SK-N-SH (cell line): ENCODE results near the gene TMEM184A.

Source experiments
- EP300 ChIP-seq, 2 experiments: IDR thresholded peaks; 2 replicates each; pipeline versions ENCODE4 v1.4.0 to v1.6.1; 2012; ENCODE audit warnings: borderline replicate concordance in 1 of 2, low read depth in 1 of 2, low read length in 1 of 2
- EZH2phosphoT487 ChIP-seq: fragments of 200-600 bp; sonication (generic); IDR thresholded peaks from 2 replicates; pipeline ENCODE4 v1.6.1; 2017; ENCODE audit warnings: low read depth, mixed run types, mild to moderate bottlenecking, antibody characterized with exemption, moderate library complexity, borderline replicate concordance
- GABPA ChIP-seq: IDR thresholded peaks from 2 replicates; pipeline ENCODE4 v1.4.0; 2012; ENCODE audit warnings: low read depth, mild to moderate bottlenecking
- NFIC ChIP-seq: IDR thresholded peaks from 2 replicates; pipeline ENCODE4 v1.4.0; 2012; ENCODE audit warnings: borderline replicate concordance
- NRF1 ChIP-seq: IDR thresholded peaks from 2 replicates; pipeline ENCODE4 v1.6.1; 2012; ENCODE audit warnings: low read depth, mild to moderate bottlenecking, low read length
- RCOR1 ChIP-seq: fragments of 150-350 bp; IDR thresholded peaks from 2 replicates; pipeline ENCODE4 v1.6.1; 2017; ENCODE audit warnings: antibody characterized with exemption, low read length
- SMC3 ChIP-seq: IDR thresholded peaks from 2 replicates; pipeline ENCODE4 v1.6.1; 2012; ENCODE audit warnings: low read depth, low read length, improper control_type of control experiment
- TEAD4 ChIP-seq: IDR thresholded peaks from 2 replicates; pipeline ENCODE4 v1.4.0; 2012; ENCODE audit warnings: mild to moderate bottlenecking, borderline replicate concordance; ENCODE audit not compliant: insufficient read depth
- YY1 ChIP-seq: IDR thresholded peaks from 2 replicates; pipeline ENCODE4 v1.4.0; 2012; ENCODE audit warnings: low read depth, mild to moderate bottlenecking
- TF ChIP-seq, protein P1 (sequence below): IDR thresholded peaks from 2 replicates; pipeline ENCODE4 v1.4.0; 2012; ENCODE audit warnings: low read depth, borderline replicate concordance
- TF ChIP-seq, protein P2 (sequence below): fragments of 200-600 bp; sonication (generic); IDR thresholded peaks from 2 replicates; pipeline ENCODE4 v1.6.1; 2017; ENCODE audit warnings: antibody characterized with exemption, mild to moderate bottlenecking, moderate library complexity
- TF ChIP-seq, protein P3 (sequence below): fragments of 150-350 bp; IDR thresholded peaks from 2 replicates; pipeline ENCODE4 v1.6.1; 2017; ENCODE audit warnings: antibody characterized with exemption, low read length, low read depth, borderline replicate concordance

DNA sequence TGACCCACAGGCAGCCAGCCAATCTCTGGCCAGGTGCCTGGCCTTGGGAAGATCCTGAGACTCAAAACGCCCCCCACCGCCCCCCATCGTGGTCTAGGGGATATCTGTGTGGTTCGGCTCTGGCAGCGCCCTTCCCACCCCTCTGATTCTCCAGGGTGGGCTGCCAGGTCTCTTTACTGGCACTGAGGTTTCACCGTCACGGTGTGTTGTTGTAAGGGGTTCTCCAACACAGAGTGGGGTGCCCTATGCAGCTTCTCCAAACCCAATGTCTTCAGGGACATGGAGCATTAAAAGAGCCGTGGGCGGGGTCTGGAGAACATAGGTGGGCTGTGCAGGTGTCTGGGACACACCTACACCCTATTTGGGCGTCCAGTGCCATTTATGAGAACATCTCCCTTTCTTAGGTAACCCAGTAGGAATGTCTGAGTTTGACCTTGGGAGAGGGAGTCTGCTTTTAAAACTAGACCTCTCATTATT lies 24.0 kb downstream of the TMEM184A start:
- TF ChIP-seq, protein P1, sequence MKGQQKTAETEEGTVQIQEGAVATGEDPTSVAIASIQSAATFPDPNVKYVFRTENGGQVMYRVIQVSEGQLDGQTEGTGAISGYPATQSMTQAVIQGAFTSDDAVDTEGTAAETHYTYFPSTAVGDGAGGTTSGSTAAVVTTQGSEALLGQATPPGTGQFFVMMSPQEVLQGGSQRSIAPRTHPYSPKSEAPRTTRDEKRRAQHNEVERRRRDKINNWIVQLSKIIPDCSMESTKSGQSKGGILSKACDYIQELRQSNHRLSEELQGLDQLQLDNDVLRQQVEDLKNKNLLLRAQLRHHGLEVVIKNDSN, result no peak
- TF ChIP-seq GABPA (no peak), EZH2phosphoT487 (no peak), NRF1 (no peak), YY1 (no peak), TEAD4 (no peak), NFIC (no peak), SMC3 (no peak), EP300 (IDR thresholded peaks at IDR 0.05; ENCODE audit: borderline replicate concordance in 1 of 2, low read depth in 1 of 2, low read length in 1 of 2) (no peak), RCOR1 (no peak)
- TF ChIP-seq, protein P2, sequence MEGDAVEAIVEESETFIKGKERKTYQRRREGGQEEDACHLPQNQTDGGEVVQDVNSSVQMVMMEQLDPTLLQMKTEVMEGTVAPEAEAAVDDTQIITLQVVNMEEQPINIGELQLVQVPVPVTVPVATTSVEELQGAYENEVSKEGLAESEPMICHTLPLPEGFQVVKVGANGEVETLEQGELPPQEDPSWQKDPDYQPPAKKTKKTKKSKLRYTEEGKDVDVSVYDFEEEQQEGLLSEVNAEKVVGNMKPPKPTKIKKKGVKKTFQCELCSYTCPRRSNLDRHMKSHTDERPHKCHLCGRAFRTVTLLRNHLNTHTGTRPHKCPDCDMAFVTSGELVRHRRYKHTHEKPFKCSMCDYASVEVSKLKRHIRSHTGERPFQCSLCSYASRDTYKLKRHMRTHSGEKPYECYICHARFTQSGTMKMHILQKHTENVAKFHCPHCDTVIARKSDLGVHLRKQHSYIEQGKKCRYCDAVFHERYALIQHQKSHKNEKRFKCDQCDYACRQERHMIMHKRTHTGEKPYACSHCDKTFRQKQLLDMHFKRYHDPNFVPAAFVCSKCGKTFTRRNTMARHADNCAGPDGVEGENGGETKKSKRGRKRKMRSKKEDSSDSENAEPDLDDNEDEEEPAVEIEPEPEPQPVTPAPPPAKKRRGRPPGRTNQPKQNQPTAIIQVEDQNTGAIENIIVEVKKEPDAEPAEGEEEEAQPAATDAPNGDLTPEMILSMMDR, result no peak
- TF ChIP-seq, protein P3, sequence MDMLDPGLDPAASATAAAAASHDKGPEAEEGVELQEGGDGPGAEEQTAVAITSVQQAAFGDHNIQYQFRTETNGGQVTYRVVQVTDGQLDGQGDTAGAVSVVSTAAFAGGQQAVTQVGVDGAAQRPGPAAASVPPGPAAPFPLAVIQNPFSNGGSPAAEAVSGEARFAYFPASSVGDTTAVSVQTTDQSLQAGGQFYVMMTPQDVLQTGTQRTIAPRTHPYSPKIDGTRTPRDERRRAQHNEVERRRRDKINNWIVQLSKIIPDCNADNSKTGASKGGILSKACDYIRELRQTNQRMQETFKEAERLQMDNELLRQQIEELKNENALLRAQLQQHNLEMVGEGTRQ, result no peak
